ENCODE measurements around the gene VAMP7.

DNA sequence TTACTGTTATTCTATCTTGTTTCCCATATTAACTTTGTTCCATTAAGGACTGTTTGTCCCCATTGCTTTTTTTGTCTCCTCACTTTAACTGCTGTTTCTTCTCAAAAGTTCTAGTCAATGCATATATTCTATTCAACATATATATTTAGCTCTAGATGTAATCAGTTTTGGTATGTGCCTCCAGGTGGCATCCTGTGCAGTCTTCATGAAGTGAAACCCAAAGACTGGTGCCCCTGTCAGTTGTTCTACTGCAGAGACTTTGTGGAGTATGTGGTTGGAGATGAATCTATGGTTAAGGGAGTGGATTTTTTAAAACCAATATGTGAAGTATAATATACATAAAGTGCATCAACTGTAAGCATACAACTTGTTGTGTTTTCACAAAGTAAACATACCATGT, 57.0 kb downstream of the VAMP7 start:
- TF ChIP-seq, protein P1, sequence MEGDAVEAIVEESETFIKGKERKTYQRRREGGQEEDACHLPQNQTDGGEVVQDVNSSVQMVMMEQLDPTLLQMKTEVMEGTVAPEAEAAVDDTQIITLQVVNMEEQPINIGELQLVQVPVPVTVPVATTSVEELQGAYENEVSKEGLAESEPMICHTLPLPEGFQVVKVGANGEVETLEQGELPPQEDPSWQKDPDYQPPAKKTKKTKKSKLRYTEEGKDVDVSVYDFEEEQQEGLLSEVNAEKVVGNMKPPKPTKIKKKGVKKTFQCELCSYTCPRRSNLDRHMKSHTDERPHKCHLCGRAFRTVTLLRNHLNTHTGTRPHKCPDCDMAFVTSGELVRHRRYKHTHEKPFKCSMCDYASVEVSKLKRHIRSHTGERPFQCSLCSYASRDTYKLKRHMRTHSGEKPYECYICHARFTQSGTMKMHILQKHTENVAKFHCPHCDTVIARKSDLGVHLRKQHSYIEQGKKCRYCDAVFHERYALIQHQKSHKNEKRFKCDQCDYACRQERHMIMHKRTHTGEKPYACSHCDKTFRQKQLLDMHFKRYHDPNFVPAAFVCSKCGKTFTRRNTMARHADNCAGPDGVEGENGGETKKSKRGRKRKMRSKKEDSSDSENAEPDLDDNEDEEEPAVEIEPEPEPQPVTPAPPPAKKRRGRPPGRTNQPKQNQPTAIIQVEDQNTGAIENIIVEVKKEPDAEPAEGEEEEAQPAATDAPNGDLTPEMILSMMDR (IDR thresholded peaks at IDR 0.05) = no peak
- TF ChIP-seq POLR2A (IDR thresholded peaks at IDR 0.05) (no peak), EP300 (IDR thresholded peaks at IDR 0.05; ENCODE audit: low read depth) (no peak)

Data from transverse colon (tissue), 3 donors.